GM12878 (cell line): ENCODE results near the gene RCN1. TPM values are rescaled to one million over a fixed set of nuclear protein-coding genes. Genes with fewer than 3 reads are reported as not detected.
"Not testable (repeated sequence)": the region's sequence is repeated elsewhere in the genome, so short reads cannot be mapped to it uniquely, and the experiment has no call there.

Experiments
- ATAC-seq: fragments of 200-7000 bp; cut with Tn5 transposase; 3 replicates; pipeline ENCODE4 v1.9.1; 2020; ENCODE audit warnings: mild to moderate bottlenecking, moderate library complexity
- BruUV-seq: library from RNA; stranded (reverse); fragments of 400-500 nt; replicated peaks from 2 replicates; lab custom pipeline; 2021; lab: Mats Ljungman, UMichigan
- CTCF ChIA-PET: fragments of 300-600 bp; sonication (Branson Sonifier 250); formaldehyde crosslinking; extraction: SDS; loops from one replicate; lab custom pipeline; 2021; ENCODE audit warnings: inconsistent platforms; lab: Yijun Ruan, JAX
- POLR2A ChIA-PET: fragments of 350-600 bp; formaldehyde crosslinking; extraction: SDS; loops from one replicate; lab custom pipeline; 2021; ENCODE audit warnings: inconsistent platforms; lab: Charles Lee
- RAD21 ChIA-PET: fragments of 300-600 bp; sonication (Branson Sonifier 250); formaldehyde crosslinking; loops from one replicate; lab custom pipeline; 2023; ENCODE audit warnings: antibody characterized with exemption; ENCODE audit not compliant: unreplicated experiment; lab: Charles Lee
- SMC1A ChIA-PET: fragments of 300-600 bp; sonication (Branson Sonifier 250); formaldehyde crosslinking; loops from one replicate; lab custom pipeline; 2023; ENCODE audit not compliant: unreplicated experiment, uncharacterized antibody; lab: Charles Lee
- DNase-seq: peaks from one replicate; pipeline ENCODE4 v3.0.0-alpha.2; 2011; ENCODE audit warnings: low read depth, low spot score
- FAIRE-seq: peaks from 3 replicates; lab custom pipeline; 2011; peaks lifted over from hg19 to GRCh38; lab: Jason Lieb, UNC
- H2AFZ ChIP-seq: 2 replicates; pipeline ENCODE4 v1.6.0; 2011; ENCODE audit warnings: low read depth, low read length, control low read depth; ENCODE audit not compliant: control insufficient read depth
- H3K27ac ChIP-seq: 2 replicates; pipeline ENCODE4 v1.5.1; 2011; ENCODE audit warnings: control low read depth; ENCODE audit not compliant: control insufficient read depth, insufficient read depth
- H3K27me3 ChIP-seq, 2 experiments: replicated peaks in 1 of 2; 2 replicates each; pipeline versions ENCODE4 v1.6.0 to v1.6.1; 2011; ENCODE audit warnings: low read length in 1 of 2; ENCODE audit not compliant: control insufficient read depth in 2 of 2, insufficient read depth in 2 of 2
- H3K36me3 ChIP-seq, 2 experiments: 2 replicates each; pipeline ENCODE4 v1.5.1; 2011; ENCODE audit warnings: low read length in 1 of 2; ENCODE audit not compliant: control insufficient read depth in 2 of 2, insufficient read depth in 2 of 2
- H3K4me1 ChIP-seq: 2 replicates; pipeline ENCODE4 v1.6.1; 2011; ENCODE audit warnings: mild to moderate bottlenecking, low read length, moderate library complexity, mixed read lengths; ENCODE audit not compliant: control insufficient read depth, insufficient read depth
- H3K4me2 ChIP-seq: 2 replicates; pipeline ENCODE4 v1.6.0; 2011; ENCODE audit warnings: control low read depth; ENCODE audit not compliant: control insufficient read depth, insufficient read depth
- H3K4me3 ChIP-seq: fragments of 200-600 bp; sonication (generic); 2 replicates; pipeline ENCODE4 v1.5.1; 2016
- H3K79me2 ChIP-seq: 2 replicates; pipeline ENCODE4 v1.6.0; 2011; ENCODE audit warnings: low read length; ENCODE audit not compliant: control insufficient read depth, insufficient read depth
- H3K9ac ChIP-seq: 2 replicates; pipeline ENCODE4 v1.8.0; 2011; ENCODE audit warnings: low read length, control low read depth, mixed read lengths; ENCODE audit not compliant: control insufficient read depth, insufficient read depth
- H3K9me3 ChIP-seq: replicated peaks from 3 replicates; pipeline ENCODE4 v1.5.1; 2011; ENCODE audit warnings: mild to moderate bottlenecking, low read length; ENCODE audit not compliant: control insufficient read depth, insufficient read depth
- H4K20me1 ChIP-seq: 2 replicates; pipeline ENCODE4 v1.6.0; 2011; ENCODE audit not compliant: control insufficient read depth, insufficient read depth
- CHD4 ChIP-seq: fragments of 200-600 bp; sonication (generic); IDR thresholded peaks from 2 replicates; pipeline ENCODE4 v1.6.1; 2016; ENCODE audit warnings: mild to moderate bottlenecking
- DPF2 ChIP-seq: fragments of 450-650 bp; IDR thresholded peaks from 2 replicates; pipeline ENCODE4 v1.6.1; 2017; ENCODE audit warnings: mild to moderate bottlenecking
- MEF2B ChIP-seq: fragments of 450-650 bp; IDR thresholded peaks from 2 replicates; pipeline ENCODE4 v1.6.1; 2018; ENCODE audit warnings: mild to moderate bottlenecking, moderate library complexity; ENCODE audit not compliant: partially characterized antibody, poor library complexity, severe bottlenecking
- POLR2A ChIP-seq: IDR thresholded peaks from 2 replicates; pipeline ENCODE4 v1.6.1; 2011; ENCODE audit warnings: low read depth, mild to moderate bottlenecking, low read length
- RAD51 ChIP-seq: fragments of 450-650 bp; IDR thresholded peaks from 2 replicates; pipeline ENCODE4 v1.6.1; 2016; ENCODE audit warnings: moderate library complexity, mild to moderate bottlenecking, inconsistent platforms
- SMAD1 ChIP-seq: fragments of 450-650 bp; IDR thresholded peaks from 2 replicates; pipeline ENCODE4 v1.6.1; 2018; ENCODE audit warnings: mild to moderate bottlenecking, low read depth; ENCODE audit not compliant: partially characterized antibody
- SUZ12 ChIP-seq: fragments of 200-600 bp; sonication (generic); IDR thresholded peaks from one replicate; pipeline ENCODE4 v1.6.1; 2018; ENCODE audit warnings: antibody characterized with exemption, mild to moderate bottlenecking; ENCODE audit not compliant: unreplicated experiment
- TARDBP ChIP-seq: IDR thresholded peaks from 2 replicates; pipeline ENCODE4 v1.6.1; 2016; ENCODE audit warnings: borderline replicate concordance
- WGBS: methylation state at CpG from one replicate; pipeline ENCODE4 v1.1.6; 2016; ENCODE audit warnings: low lambda C conversion rate; ENCODE audit not compliant: insufficient replicate concordance, insufficient coverage; ENCODE audit errors: missing lambda C conversion rate; 5-methylcytosine and 5-hydroxymethylcytosine counted together
- in situ Hi-C: fragments of 300-500 bp; cut with MboI; formaldehyde crosslinking; loops from 9 replicates; pipeline ENCODE4 v1.14.3; 2018; ENCODE audit warnings: mixed read lengths
- intact Hi-C: fragments of 100-400 bp; cut with micrococcal nuclease; formaldehyde crosslinking; loops from one replicate; pipeline ENCODE4 v1.14.2; 2022; ENCODE audit not compliant: unreplicated experiment
- polyA plus RNA-seq, 11 experiments: library from polyadenylated mRNA; depleted of rRNA in 4 of 11; unstranded in 6 of 11; stranded (reverse) in 5 of 11; fragments of >200 nt; fragmentation: Nextera tagmentation in 4 of 11; fragmentation: Illumina TruSeq in 1 of 11; extraction: Ambion mirVana in 4 of 11; extraction: Trizol in 1 of 11; gene quantifications; 1 replicate in 1 of 11; 2 replicates in 10 of 11; pipeline versions ENCODE4 v1.2.1 to v1.2.3, GENCODE V29; 2011 to 2016; ENCODE audit warnings: inconsistent platforms in 2 of 11, missing spikeins in 2 of 11, low read depth in 1 of 11
- total RNA-seq, 4 experiments: library from RNA; depleted of rRNA in 3 of 4; stranded (reverse); fragments of >200 nt in 3 of 4; fragmentation: Illumina TruSeq in 1 of 4; extraction: Trizol in 1 of 4; gene quantifications; 2 replicates each; pipeline versions ENCODE4 v1.2.1 to v1.2.3, GENCODE V29; 2013 to 2021
- TF ChIP-seq, protein P1 (sequence below): fragments of 450-650 bp; formaldehyde crosslinking; IDR thresholded peaks from 2 replicates; pipeline ENCODE4 v1.4.0; 2020; ENCODE audit warnings: mild to moderate bottlenecking, moderate library complexity
- TF ChIP-seq, protein P2 (sequence below): IDR thresholded peaks from 2 replicates; pipeline ENCODE4 v1.6.1; 2011; ENCODE audit warnings: low read depth, low read length, improper control_type of control experiment, borderline replicate concordance

The RCN1 gene
- total and polyA plus RNA-seq, 10 of the 15 experiments (the other 5 are each of a cell fraction or from before 2014, with no cell fraction given) = 17.6 to 76.7 (median 56.4) TPM

DNA sequence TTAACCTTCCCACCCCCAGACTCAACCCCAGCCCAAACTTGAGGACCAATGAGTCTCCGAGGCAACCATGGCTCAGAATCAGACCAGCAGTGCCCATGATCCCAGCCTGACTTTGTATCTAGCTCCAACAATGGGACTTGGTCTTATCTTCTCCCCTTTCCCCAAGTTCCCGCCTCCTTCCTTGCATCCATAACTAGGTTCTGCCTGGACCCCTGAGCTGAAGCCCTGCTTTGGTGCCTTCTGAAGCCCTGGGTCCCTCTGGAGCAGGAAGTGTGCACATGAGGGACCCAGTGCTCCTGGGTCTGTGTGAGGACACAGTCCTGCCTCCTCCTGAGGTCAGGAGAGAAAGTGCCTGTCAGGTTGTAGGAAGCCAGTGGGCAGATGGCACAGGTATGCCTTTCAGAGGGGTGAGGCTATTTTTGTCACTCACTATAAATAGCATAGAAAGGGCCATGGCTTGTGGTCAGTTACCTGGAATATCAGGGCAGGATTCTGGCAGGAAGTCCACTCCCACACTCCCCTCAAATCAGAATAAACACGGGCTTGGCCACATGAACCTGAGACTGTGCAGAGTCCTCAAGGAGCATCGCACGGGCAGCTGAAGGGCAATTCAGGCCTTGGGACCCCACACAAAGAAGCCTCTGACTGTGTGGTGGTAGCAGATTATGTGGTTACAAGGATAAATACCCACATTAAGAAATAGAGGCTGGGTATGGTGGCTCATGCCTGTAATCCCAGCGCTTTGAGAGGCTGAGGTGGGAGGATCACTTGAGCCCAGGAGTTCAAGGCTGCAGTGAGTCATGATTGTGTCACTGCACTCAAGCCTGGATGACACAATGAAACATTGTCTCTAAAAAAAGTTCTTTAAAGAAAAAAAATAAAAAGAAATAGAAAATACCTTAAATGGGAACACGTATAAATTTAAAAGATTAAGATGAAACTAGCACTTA is 27.4 kb downstream of the RCN1 start:
- no peak overlapping the region for H3K9ac ChIP-seq
- H4K20me1 ChIP-seq = no peaks in the 10 kb centered on the region
- peaks cover 7% of the 10 kb centered on the region for H3K4me1 ChIP-seq
- no peaks in the 10 kb centered on the region for H3K27me3 ChIP-seq
- intact Hi-C loops = no loop called here
- ATAC-seq (no peak), DNase-seq (no peak)
- ChIA-PET RAD21 (no interaction called here), SMC1A (interaction anchor here (0.8 to 1.8 kb wide), 2 partner anchors 9 to 11 kb away, joined by 3 to 4 read pairs; no protein-coding TSS in a partner anchor)
- WGBS = 57% methylated on average over 7 of the region's 7 CpGs
- no peak overlapping the region for H2AFZ ChIP-seq
- no peak overlapping the region for H3K4me3 ChIP-seq
- TF ChIP-seq TARDBP (no peak), MEF2B (no peak), POLR2A (no peak), CHD4 (no peak), DPF2 (no peak), SMAD1 (no peak), SUZ12 (no peak), RAD51 (no peak)
- TF ChIP-seq, protein P1, sequence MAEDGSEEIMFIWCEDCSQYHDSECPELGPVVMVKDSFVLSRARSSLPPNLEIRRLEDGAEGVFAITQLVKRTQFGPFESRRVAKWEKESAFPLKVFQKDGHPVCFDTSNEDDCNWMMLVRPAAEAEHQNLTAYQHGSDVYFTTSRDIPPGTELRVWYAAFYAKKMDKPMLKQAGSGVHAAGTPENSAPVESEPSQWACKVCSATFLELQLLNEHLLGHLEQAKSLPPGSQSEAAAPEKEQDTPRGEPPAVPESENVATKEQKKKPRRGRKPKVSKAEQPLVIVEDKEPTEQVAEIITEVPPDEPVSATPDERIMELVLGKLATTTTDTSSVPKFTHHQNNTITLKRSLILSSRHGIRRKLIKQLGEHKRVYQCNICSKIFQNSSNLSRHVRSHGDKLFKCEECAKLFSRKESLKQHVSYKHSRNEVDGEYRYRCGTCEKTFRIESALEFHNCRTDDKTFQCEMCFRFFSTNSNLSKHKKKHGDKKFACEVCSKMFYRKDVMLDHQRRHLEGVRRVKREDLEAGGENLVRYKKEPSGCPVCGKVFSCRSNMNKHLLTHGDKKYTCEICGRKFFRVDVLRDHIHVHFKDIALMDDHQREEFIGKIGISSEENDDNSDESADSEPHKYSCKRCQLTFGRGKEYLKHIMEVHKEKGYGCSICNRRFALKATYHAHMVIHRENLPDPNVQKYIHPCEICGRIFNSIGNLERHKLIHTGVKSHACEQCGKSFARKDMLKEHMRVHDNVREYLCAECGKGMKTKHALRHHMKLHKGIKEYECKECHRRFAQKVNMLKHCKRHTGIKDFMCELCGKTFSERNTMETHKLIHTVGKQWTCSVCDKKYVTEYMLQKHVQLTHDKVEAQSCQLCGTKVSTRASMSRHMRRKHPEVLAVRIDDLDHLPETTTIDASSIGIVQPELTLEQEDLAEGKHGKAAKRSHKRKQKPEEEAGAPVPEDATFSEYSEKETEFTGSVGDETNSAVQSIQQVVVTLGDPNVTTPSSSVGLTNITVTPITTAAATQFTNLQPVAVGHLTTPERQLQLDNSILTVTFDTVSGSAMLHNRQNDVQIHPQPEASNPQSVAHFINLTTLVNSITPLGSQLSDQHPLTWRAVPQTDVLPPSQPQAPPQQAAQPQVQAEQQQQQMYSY (CRISPR knock-in tag) = no peak
- TF ChIP-seq, protein P2, sequence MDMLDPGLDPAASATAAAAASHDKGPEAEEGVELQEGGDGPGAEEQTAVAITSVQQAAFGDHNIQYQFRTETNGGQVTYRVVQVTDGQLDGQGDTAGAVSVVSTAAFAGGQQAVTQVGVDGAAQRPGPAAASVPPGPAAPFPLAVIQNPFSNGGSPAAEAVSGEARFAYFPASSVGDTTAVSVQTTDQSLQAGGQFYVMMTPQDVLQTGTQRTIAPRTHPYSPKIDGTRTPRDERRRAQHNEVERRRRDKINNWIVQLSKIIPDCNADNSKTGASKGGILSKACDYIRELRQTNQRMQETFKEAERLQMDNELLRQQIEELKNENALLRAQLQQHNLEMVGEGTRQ = no peak
- TF ChIP-seq, all 136 proteins: peak for 0
- in situ Hi-C loops = no loop called here
- no peak for FAIRE-seq
- BruUV-seq = no TSS peak
- H3K36me3 ChIP-seq = no peaks in the 10 kb centered on the region
- no peaks in the 10 kb centered on the region for H3K79me2 ChIP-seq
- H3K27ac ChIP-seq = no peak overlapping the region
- CTCF ChIA-PET = interaction anchor here (0.6 kb wide), 1 partner anchor 67 kb away, joined by 5 read pairs; no protein-coding TSS in a partner anchor
- peaks cover 8% of the 10 kb centered on the region for H3K9me3 ChIP-seq
- no peak overlapping the region for H3K4me2 ChIP-seq
- POLR2A ChIA-PET = no interaction called here

DNA sequence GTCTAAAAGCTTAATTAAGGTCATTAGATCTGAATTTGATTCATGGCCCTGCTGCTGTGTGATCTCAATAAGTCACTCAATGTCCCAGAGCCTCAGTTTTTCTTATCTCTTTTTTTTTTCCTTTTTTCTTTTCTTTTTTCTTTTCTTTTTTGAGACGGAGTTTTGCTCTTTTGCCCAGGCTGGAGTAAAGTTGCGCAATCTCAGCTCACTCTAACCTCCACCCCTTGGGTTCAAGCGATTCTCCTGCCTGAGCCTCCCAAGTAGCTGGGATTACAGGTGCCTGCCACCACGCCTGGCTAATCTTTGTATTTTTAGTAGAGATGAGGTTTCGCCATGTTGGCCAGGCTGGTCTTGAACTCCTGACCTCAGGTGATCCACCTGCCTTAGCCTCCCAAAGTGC is 28.3 kb downstream of the RCN1 start:
- BruUV-seq, H3K27ac ChIP-seq, H3K4me3 ChIP-seq, DNase-seq, in situ Hi-C loops, RAD21 ChIA-PET, FAIRE-seq, H3K27me3 ChIP-seq, intact Hi-C loops, POLR2A ChIA-PET, ATAC-seq, H3K4me1 ChIP-seq, H3K9ac ChIP-seq, H2AFZ ChIP-seq, SMC1A ChIA-PET, H4K20me1 ChIP-seq, H3K36me3 ChIP-seq, CTCF ChIA-PET, H3K79me2 ChIP-seq, H3K9me3 ChIP-seq, H3K4me2 ChIP-seq: not testable (repeated sequence)
- 73% methylated on average over 5 of the region's 5 CpGs for WGBS
